ENCODE measurements around the gene CETP. TPM values are rescaled to one million over a fixed set of nuclear protein-coding genes. Genes with fewer than 3 reads are reported as not detected.

The CETP gene
- total RNA-seq, 4 donors from 2014 or later, result 0.52 to 0.79 TPM; not detected in 2

- intact Hi-C loops (cut with DNase I; ENCODE audit: low total_unique reads), result no loop called here
- TF ChIP-seq POLR2A (IDR thresholded peaks at IDR 0.05) (no peak), CTCF (IDR thresholded peaks at IDR 0.05) (no peak)
- WGBS, 2 donors, result 91 to 94% methylated on average over 2 of the region's 2 CpGs
- DNase-seq (ENCODE audit: low spot score in 2 of 2), result no peak
- H3K4me3 ChIP-seq (ENCODE audit: low read depth, poor library complexity, severe bottlenecking), result no peak overlapping the region
Measured at GRCh38 chr16:56982695-56983094, 20.9 kb downstream of the CETP start.

- TF ChIP-seq CTCF (IDR thresholded peaks at IDR 0.05) (no peak), POLR2A (IDR thresholded peaks at IDR 0.05) (no peak)
- 69 to 83% methylated on average over 5 to 9 of the region's 9 CpGs for WGBS, 2 donors
- no peak overlapping the region for H3K4me3 ChIP-seq (ENCODE audit: low read depth, poor library complexity, severe bottlenecking)
- intact Hi-C loops (cut with DNase I; ENCODE audit: low total_unique reads), result no loop called here
- DNase-seq (ENCODE audit: low spot score in 2 of 2), result no peak
Measured at GRCh38 chr16:56983211-56983751, 21.5 kb downstream of the CETP start.

- no peak overlapping the region for H3K4me3 ChIP-seq (ENCODE audit: low read depth, poor library complexity, severe bottlenecking)
- 77 to 83% methylated on average over 6 of the region's 6 CpGs for WGBS, 2 donors
- TF ChIP-seq CTCF (IDR thresholded peaks at IDR 0.05) (no peak), POLR2A (IDR thresholded peaks at IDR 0.05) (no peak)
Measured at GRCh38 chr16:56984639-56985038, 22.9 kb downstream of the CETP start.

GRCh38 chr16:56985288-56985961 lies 23.7 kb downstream of the CETP start:
- 24 to 31% methylated on average over 4 to 7 of the region's 7 CpGs for WGBS, 2 donors
- intact Hi-C loops (cut with DNase I; ENCODE audit: low total_unique reads), result no loop called here
- TF ChIP-seq CTCF (IDR thresholded peaks at IDR 0.05) (no peak), POLR2A (IDR thresholded peaks at IDR 0.05) (no peak)
- H3K4me3 ChIP-seq (ENCODE audit: low read depth, poor library complexity, severe bottlenecking), result no peak overlapping the region
- peak; percentile 75 to 93 for DNase-seq (ENCODE audit: low spot score in 2 of 2)

More at GRCh38 chr16:56984639-56985038, 22.9 kb downstream of the CETP start:
- DNase-seq (ENCODE audit: low spot score in 2 of 2), result no peak
- intact Hi-C loops (cut with DNase I; ENCODE audit: low total_unique reads), result no loop called here

- 67 to 82% methylated on average over 2 of the region's 2 CpGs for WGBS, 2 donors
- DNase-seq (ENCODE audit: low spot score in 2 of 2), result no peak
- no peak overlapping the region for H3K4me3 ChIP-seq (ENCODE audit: low read depth, poor library complexity, severe bottlenecking)
- intact Hi-C loops (cut with DNase I; ENCODE audit: low total_unique reads), result no loop called here
- TF ChIP-seq POLR2A (IDR thresholded peaks at IDR 0.05), result no peak
- no peak for TF ChIP-seq CTCF (IDR thresholded peaks at IDR 0.05)
Measured at GRCh38 chr16:56985962-56986360, 24.2 kb downstream of the CETP start.

Measured in lower leg skin (tissue), 4 donors.